Middle frontal gyrus (tissue), 1 donor: ENCODE measurements around the gene NCBP3.
"Not testable (repeated sequence)": the region's sequence is repeated elsewhere in the genome, so short reads cannot be mapped to it uniquely, and the experiment has no call there.

ENCODE experiments used
- DNase-seq: peaks from one replicate; pipeline ENCODE4 v3.0.0-alpha.2; 2015; ENCODE audit warnings: low spot score; ENCODE audit errors: extremely low spot score

Gene NCBP3

DNA sequence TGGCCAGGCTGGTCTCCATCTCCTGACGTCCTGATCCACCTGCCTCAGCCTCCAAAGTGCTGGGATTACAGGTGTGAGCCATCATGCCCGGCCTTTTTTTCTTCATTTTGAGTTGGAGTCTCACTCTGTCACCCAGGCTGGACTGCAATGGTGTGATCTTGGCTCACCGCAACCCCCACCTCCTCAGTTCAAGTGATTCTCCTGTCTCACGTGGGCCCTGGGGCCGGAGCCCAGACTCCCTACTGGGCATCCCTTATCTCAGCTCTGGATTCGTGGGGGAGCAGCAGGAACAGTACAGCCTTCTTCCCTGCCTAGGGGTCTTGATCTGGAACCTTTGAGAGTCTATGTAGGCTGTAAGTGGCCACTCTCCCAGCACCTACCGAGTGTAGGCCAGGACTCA lies 52.8 kb downstream of the NCBP3 start:
- not testable (repeated sequence) for DNase-seq

DNA sequence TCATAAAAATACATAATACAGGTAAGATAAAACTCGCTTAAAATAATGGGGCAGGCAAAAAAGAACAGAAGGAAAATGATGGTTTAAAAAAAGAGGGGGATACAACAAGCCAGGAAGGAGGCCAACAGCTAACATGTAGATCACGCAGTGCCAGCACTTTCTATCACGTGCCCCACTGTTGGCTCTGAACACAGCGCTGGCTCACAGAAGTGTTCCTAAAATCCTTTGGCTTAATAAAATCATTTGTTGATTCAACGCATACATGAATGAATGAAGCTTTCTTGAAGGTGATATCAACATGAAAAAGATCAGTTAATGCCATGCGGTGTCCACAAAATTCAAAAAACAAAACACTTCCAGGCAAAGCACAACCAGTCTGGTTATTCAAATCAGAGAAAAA lies 53.6 kb downstream of the NCBP3 start:
- DNase-seq, result no peak

GRCh38 chr17:3788200-3788599 lies 57.8 kb downstream of the NCBP3 start:
- DNase-seq, result no peak

DNA sequence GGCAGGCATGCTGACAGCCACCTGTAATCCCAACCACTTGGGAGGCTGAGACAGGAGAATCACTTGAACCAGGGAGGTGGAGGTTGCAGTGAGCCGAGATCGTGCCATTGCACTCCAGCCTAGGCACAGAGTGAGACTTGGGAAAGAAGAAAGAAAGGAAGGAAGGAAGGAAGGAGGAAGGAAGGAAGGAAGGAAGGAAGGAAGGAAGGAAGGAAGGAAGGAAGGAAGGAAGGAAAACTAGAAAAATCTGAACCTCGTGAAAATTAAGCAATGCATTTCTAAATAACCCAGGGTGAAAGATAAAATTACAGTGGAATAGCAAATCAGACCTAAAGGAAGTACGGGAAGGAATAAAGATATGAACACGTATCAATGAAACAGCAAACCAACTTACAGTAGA lies 60.7 kb downstream of the NCBP3 start:
- DNase-seq, result not testable (repeated sequence)

- DNase-seq, result no peak
These were observed 63.3 kb downstream of the NCBP3 start for GRCh38 chr17:3782751-3783150.

DNA sequence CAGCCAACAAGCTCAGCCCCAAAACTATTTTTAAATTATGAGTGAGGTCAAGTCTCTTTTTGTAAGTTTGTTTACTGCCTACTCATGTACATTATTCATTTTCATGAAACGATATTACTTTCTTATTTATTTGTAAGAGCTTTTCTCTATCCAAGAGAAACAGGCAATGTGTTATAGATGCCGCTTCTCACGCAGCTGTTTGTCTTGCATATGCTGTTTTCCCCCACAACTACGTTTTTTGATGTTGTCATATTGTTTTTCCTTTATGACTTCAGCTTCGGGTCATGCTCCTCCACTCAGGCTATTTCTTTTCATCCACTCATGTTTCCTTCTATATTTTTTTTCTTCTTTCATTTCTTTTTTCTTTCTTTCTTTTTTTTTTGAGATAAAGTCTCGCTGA lies 65.1 kb downstream of the NCBP3 start:
- DNase-seq, result no peak

DNA sequence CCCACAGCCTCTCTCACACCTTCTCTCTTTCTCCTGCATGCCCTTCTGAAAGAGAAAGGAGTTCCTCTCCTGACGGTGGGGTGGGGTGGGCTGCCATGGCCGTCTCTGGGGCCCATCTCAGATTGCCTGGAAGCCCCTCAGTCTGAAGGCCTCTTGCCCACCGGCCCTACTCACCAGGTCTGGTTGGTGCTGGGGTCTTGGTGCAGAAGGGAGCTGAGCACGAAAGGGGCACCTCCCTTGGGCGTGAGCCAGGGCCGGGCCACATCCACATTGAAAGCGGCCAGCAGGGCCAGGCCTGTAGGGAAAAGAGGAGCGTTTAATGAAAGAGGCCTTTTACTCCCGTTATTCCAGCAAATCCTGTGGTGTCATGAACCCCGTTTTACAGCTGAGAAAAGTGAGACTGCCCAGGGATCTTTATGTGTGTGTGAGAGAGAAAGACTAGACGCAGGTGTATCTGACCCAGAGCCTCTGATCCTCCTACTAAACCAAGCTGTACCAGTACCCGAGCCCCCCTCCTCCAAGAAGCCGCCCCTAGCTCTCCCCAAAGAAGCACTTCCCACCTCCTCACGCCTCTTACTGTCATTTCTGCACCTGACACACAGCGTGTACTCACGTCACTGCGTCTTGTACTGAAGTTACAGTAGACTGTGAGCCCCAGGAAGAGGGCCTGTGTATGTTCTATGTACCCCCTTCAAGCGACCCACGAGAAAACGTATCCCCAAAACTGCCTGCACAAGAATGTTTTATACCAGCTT lies 68.5 kb downstream of the NCBP3 start:
- DNase-seq, result no peak

- no peak for DNase-seq
These were observed 72.1 kb downstream of the NCBP3 start for GRCh38 chr17:3773966-3774365.

- no peak for DNase-seq
These were observed 72.5 kb downstream of the NCBP3 start for GRCh38 chr17:3773511-3773910.

GRCh38 chr17:3772764-3773163 lies 73.3 kb downstream of the NCBP3 start:
- no peak for DNase-seq

- DNase-seq, result no peak
These were observed 74.9 kb downstream of the NCBP3 start for GRCh38 chr17:3771140-3771539.

- DNase-seq, result no peak
These were observed 75.6 kb downstream of the NCBP3 start for GRCh38 chr17:3770466-3770865.

DNA sequence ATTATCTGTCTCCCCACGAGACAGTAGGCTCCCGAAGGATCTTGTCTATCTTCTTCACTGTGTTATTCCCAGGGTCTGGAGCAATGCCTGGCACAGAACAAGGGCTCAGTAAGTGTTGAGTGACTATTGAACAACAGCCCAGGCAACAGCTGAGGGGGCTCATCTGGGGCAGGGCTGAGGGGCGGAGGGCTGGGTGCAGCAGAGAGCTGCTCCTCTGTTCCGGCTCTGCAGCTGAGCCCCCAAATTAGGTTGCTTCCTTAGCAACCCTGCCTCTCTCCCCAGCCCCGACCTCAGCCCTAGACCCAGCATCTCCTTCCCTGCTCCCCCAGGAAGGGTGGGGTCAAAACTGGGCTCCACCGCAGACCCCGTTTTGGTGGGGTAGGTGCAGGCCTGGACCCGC lies 77.3 kb downstream of the NCBP3 start:
- DNase-seq, result no peak

DNA sequence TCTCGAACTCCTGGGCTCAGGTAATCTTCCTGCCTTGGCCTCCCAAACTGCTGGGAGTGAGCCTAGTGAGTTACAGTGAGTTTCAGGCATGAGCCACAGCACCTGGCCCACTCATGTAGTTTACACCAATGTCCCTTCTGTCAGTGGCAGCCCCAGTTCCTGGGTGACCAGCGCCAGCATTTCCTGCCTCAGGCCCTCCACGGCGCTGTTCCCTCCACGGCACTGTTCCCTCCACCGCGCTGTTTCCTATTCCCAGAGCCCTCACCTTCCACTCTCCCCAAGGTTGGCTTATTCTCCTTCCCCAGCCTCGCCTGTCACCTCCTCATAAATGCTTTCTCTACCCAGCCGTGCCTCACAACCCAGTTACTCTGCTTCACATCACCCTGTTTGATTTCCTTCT lies 77.7 kb downstream of the NCBP3 start:
- DNase-seq, result no peak

- no peak for DNase-seq
These were observed 79.3 kb downstream of the NCBP3 start for GRCh38 chr17:3766779-3767178.

- DNase-seq, result no peak
These were observed 80.1 kb downstream of the NCBP3 start for GRCh38 chr17:3765981-3766380.

DNA sequence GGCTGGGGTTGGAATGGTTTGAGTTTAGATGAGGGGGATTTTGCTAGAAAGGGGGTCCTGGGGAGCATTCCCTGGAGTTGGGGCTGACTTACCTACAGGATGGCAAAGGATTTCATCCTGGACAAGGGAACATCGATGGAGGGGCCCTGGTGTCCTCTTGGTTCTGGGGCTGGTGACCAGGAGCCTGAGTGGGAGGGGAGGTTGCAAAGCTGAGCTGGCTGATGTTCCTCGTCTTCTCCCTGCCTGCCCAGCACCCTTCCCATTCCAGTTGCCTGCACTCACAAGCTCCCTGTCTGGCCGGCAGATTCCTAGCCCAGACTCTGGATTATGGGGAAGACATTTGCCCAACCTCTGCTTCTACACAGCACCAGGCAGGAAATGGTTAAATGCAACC lies 82.3 kb downstream of the NCBP3 start:
- no peak for DNase-seq

GRCh38 chr17:3762922-3763776 lies 82.9 kb downstream of the NCBP3 start:
- no peak for DNase-seq

- no peak for DNase-seq
These were observed 84.1 kb downstream of the NCBP3 start for GRCh38 chr17:3761918-3762380.

- no peak for DNase-seq
These were observed 84.8 kb downstream of the NCBP3 start for GRCh38 chr17:3761036-3761917.

GRCh38 chr17:3759597-3760216 lies 86.3 kb downstream of the NCBP3 start:
- DNase-seq, result no peak
